LNCAP (cell line): ENCODE measurements around the gene MALRD1.
A peak's percentile ranks its signal among the peaks of the same experiment; 100 is the strongest.

Experiments used
- CTCF ChIP-seq: fragments of 450-650 bp; IDR thresholded peaks from 2 replicates; pipeline ENCODE4 v1.5.1; 2017; ENCODE audit warnings: mild to moderate bottlenecking

Gene MALRD1

DNA sequence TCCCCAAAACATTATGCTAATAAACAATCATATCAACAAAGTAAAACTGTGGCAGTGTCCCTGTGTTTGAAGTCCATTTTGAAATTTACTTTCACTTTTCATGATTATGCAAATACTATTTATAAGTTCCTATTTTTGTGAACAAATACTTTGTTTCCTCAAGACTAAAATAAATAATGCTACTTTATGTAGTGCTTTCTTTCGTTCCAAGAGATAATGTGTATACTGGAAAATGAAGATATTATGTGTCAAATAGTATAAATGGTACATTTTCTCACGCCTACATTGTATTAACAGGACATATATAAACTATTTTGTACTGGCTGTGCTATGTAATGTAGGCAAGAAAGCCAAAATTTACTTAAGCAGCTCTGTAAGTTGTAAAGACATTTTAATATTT, 136.3 kb downstream of the MALRD1 start:
- TF ChIP-seq CTCF, result no peak

GRCh38 chr10:19194866-19195265, 146.3 kb downstream of the MALRD1 start:
- no peak for TF ChIP-seq CTCF

DNA sequence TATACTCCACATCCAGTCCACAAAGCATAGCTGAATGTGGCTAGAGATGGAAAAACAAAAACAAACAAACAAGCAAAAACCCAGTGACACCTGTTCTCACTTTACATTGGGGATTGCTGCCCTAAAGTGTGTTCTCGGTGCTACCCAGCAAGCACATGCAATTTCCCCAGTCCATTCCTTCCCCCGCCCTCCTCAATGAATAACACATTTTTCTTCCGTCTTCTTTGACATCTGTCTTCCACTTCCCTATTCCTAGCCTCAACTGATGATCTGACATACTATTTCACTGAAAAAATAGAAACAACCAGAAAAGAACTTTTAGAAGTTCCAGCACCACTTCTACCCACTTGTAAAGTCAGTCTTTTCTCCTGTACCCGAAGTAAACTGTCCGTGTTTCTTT, 147.1 kb downstream of the MALRD1 start:
- TF ChIP-seq CTCF, result no peak

GRCh38 chr10:19200211-19200610, 151.6 kb downstream of the MALRD1 start:
- TF ChIP-seq CTCF, result no peak

DNA sequence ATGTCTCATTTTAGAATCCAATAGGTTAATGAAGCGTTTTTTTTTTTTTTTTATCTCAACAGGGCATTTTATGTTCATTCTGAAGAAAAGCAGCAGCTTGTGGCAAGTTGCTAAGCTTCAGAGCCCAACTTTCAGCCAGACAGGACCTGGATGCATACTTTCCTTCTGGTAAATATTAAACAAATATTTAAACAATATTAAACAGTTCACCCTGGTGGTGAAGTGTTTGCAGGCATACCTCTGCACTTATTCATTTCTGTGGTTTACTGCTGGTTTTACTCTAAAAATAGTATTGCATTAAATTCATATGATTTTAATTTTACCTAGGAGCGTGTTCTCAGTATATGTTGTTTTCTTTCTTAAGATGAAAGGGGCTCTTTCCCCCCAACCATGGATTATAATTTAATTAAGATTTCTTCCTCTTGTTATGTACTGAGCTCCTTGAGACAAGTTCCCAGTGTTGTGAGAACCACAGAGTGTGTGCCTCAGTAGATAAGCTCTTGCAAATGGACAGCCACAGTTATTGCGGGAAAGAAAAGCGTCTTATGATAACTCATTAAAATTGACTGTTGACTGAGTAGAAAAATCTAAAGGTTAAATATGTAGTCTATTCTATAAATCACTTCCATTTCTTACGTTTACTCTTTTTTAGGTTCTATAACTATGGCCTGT, 155.8 kb downstream of the MALRD1 start:
- peak; percentile 49 for TF ChIP-seq CTCF

GRCh38 chr10:19209319-19209718, 160.7 kb downstream of the MALRD1 start:
- TF ChIP-seq CTCF, result no peak

GRCh38 chr10:19212590-19212989, 164.0 kb downstream of the MALRD1 start:
- TF ChIP-seq CTCF, result no peak

DNA sequence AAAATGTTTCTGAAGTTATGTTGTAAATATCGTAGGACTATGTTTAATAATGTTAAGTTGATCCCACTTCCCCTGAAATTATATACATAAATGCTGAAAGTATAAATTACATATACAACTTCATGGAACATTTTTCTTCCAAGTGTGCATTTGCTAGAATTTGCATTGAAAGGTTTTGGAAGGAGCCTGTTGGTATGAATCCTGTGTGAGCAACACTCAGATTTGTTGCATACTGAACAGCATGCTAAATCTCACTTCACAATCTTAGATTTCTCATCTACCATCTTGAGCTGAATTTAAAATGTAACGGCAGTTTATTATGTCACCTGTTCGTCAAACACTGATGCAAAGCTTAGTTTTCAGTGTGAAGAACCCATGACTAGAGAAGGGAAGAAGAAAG, 172.6 kb downstream of the MALRD1 start:
- no peak for TF ChIP-seq CTCF
